Vagina (tissue), 2 donors: ENCODE data around the gene DFFA.

ENCODE experiments used
- CTCF ChIP-seq, 3 experiments: fragments of 450-650 bp in 2 of 3; fragments of 200-600 bp in 1 of 3; sonication (generic) in 1 of 3; IDR thresholded peaks; one replicate each; pipeline ENCODE4 v1.5.1; 2017 to 2019; ENCODE audit warnings: antibody characterized with exemption in 3 of 3, mild to moderate bottlenecking in 2 of 3, moderate library complexity in 2 of 3
- POLR2A ChIP-seq, 2 donors: fragments of 450-650 bp; IDR thresholded peaks; one replicate each; pipeline ENCODE4 v1.6.1; 2017; ENCODE audit warnings: antibody characterized with exemption in 2 of 2, mild to moderate bottlenecking in 2 of 2, moderate library complexity in 2 of 2
- POLR2AphosphoS5 ChIP-seq, 2 donors: sonication (generic); formaldehyde crosslinking; IDR thresholded peaks; one replicate each; pipeline ENCODE4 v1.9.0; 2017; ENCODE audit warnings: antibody characterized with exemption in 2 of 2, mild to moderate bottlenecking in 2 of 2, low read depth in 1 of 2; ENCODE audit not compliant: insufficient read depth in 1 of 2

DNA sequence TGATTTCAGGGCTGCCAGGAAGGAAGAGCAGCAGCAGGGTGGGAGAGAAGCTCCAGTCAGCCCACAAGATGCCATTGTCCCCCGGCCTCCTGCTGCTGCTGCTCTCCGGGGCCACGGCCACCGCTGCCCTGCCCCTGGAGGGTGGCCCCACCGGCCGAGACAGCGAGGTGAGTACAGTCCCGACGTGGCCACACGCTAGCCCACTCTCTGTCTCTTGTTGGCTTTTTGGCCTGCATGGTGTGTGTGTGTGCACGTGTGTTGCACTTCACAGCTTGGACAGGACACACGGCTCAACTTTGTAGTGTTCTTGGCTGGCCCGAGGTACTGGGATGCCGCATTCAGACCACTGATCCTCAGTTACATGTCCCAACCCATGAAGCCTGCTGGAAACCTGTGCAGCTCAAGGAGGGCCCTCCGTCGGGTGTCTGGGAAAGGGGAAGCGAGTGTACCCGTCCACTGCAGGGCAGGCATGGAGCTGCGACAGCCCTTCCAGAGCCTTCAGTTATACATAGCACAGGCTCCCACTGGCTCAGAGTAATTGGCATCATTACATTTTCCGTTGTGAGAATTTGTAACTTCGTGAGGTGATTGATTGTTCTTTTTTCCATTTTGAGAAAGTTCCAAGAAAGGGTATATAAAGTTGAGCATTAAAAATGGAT, 22.0 kb downstream of the DFFA start:
- TF ChIP-seq CTCF (IDR thresholded peaks at IDR 0.05), result no peak
- no peak for TF ChIP-seq POLR2AphosphoS5 (IDR thresholded peaks at IDR 0.05; ENCODE audit: insufficient read depth in 1 of 2, low read depth in 1 of 2)
- TF ChIP-seq POLR2A (IDR thresholded peaks at IDR 0.05), result no peak
